Mesodermal cell (in vitro differentiated cells): ENCODE data around the gene NAA20.

ENCODE experiments used
- H3K27ac ChIP-seq: 2 replicates; pipeline ENCODE4 v1.7.0; 2013; ENCODE audit warnings: mild to moderate bottlenecking, low read depth, low read length, moderate library complexity; ENCODE audit not compliant: severe bottlenecking
- H3K36me3 ChIP-seq: 2 replicates; pipeline ENCODE4 v1.7.1; 2013; ENCODE audit warnings: mild to moderate bottlenecking, low read length, moderate library complexity; ENCODE audit not compliant: control insufficient read depth, insufficient read depth
- H3K4me1 ChIP-seq: one replicate; pipeline ENCODE4 v1.7.1; 2013; ENCODE audit warnings: mild to moderate bottlenecking, low read length; ENCODE audit not compliant: insufficient read depth, control insufficient read depth, poor library complexity, severe bottlenecking
- H3K4me3 ChIP-seq: 2 replicates; pipeline ENCODE4 v1.7.0; 2013; ENCODE audit warnings: low read length, control low read depth, mild to moderate bottlenecking; ENCODE audit not compliant: insufficient read depth, poor library complexity, severe bottlenecking; ENCODE audit errors: extremely low read depth
- H3K9me3 ChIP-seq: 2 replicates; pipeline ENCODE4 v1.7.1; 2013; ENCODE audit warnings: mild to moderate bottlenecking, low read length, moderate library complexity; ENCODE audit not compliant: control insufficient read depth
- WGBS, 2 experiments: methylation state at CpG; one replicate each; pipeline ENCODE4 v1.1.5; 2013; ENCODE audit warnings: missing lambda C conversion rate in 2 of 2; ENCODE audit not compliant: insufficient coverage in 2 of 2; 5-methylcytosine and 5-hydroxymethylcytosine counted together

NAA20 gene

DNA sequence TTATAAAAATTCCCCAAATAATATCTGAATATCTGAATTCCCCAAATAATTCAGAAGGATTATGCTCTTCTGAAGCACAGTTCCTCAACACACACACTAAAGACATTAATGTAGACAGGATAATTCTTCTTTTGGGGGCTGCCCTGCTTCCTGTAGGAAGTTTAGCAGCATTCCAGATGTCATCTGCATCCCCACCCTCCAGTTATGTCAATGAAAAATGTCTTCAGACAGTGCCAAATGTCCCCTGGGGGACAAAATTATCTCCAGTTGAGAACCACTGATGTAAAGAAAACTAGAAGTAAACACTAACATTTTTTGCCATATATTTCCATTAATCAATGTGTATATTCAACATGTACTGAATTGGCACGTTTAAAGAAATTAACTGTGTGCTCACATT, 25.9 kb upstream of the NAA20 start:
- peaks cover 51% of the 10 kb centered on the region for H3K4me1 ChIP-seq
- no peaks in the 10 kb centered on the region for H3K9me3 ChIP-seq
- H3K36me3 ChIP-seq: peaks cover 30% of the 10 kb centered on the region
- H3K4me3 ChIP-seq: no peak overlapping the region
- WGBS, 2 experiments: no CpG with 5 or more reads among the region's 1 CpG
- peak overlapping the region; percentile 98 for H3K27ac ChIP-seq

DNA sequence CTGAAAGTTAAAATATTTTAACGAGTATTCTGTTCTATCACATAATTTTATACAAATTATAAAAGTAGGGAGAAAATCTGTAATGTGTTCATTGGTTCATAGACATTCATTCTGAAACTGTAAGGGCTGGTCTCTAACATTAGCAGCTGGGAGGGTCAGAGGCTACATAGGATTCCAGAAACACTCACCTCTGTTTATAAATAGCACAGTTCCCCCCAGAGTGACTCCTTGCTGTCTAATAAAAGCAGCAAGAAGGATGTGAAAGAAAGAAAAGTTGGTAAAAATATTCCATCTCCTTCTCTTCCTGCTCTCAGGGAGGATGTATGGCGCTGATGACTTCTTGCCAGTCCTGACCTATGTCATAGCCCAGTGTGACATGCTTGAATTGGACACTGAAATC, 25.3 kb upstream of the NAA20 start:
- Histone ChIP-seq H3K9me3 (no peaks in the 10 kb centered on the region), H3K36me3 (peaks cover 30% of the 10 kb centered on the region), H3K27ac (peak overlapping the region; percentile 98), H3K4me3 (no peak overlapping the region), H3K4me1 (peaks cover 51% of the 10 kb centered on the region)
- no CpG with 5 or more reads among the region's 2 CpGs for WGBS, 2 experiments

DNA sequence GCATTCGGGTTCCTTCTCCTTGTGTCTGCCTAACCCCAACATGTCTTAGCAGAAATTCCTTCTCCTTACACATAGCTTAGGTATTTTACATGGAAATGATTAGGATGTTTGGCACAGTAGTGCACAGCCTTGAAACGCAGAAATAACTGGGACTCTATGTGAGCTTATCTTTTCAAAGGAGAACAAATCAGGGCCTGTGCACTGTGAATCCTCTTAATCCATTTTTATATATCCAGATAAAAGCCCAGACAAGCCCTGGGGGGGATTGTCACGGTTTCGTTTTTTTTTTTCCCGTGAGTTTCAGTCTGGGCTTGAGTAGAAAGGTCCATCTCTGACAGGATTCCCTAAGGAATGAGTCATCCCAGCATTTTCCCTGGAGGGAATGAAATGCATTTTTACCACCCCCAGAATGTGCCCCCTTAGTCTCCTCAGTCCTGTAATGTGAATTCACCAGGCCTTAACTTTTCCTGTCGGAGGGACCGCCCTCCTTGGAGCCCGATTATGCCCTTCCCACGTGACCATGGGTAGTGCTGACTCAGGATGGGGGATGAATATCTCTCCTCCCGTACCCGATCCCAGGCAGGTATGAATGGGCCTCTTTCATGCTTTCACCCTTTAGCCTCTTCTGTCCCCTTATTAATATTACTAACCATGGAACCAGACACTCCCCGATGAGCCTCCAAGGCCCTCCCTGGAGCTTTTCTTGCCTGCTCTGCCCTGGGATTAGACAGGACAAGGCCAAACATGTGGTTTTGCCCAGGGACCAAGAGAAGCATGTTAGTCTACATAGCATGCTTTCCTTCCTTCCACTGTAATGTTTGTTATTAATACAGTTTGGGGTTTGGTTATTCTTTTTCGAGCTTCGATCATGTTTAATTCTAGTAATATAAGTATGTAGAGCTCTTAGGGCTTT, 23.9 kb upstream of the NAA20 start:
- peak overlapping the region; percentile 9 for H3K4me3 ChIP-seq
- H3K4me1 ChIP-seq: peaks cover 51% of the 10 kb centered on the region
- peak overlapping the region; percentile 98 for H3K27ac ChIP-seq
- H3K36me3 ChIP-seq: peaks cover 34% of the 10 kb centered on the region
- 23 to 67% methylated on average over 1 to 6 of the region's 14 CpGs for WGBS, 2 experiments
- H3K9me3 ChIP-seq: no peaks in the 10 kb centered on the region

DNA sequence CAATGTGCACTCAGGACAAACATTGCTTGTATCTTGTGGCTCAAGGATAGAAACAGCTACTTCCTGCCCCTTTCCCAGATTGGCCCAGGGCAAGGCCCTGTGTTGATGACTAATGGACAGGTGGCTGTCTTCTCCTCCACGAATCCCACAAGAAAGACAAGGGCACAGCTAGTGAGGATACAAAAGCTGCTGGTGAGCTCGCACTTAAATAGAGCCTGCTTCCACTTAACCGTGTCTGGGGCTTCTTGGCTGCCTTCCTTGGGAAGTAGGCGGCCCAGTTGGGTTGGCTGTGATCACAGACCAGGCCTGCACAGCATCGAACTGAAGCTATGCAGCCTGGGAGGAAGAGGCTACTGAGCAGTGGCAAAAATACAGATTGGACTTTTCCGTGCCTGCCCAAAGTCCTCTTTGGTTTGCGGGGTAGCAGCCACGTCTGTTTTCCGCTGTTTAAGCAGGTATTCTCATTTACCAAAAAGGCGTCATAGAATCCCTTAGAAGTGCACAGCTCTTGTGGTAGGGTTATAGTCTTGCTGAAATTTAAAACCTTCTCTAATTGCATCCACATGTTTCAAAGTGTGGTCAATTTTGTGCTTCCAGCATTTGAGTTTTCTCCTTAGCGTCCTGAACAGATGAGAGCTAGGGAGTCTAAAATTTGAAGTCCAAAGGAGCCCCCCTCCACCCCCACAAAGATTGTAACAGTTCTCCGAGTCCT, 23.0 kb upstream of the NAA20 start:
- Histone ChIP-seq H3K27ac (peak overlapping the region; percentile 98), H3K4me3 (no peak overlapping the region), H3K36me3 (peaks cover 37% of the 10 kb centered on the region), H3K4me1 (peaks cover 51% of the 10 kb centered on the region), H3K9me3 (no peaks in the 10 kb centered on the region)
- WGBS, 2 experiments: 84 to 88% methylated on average over 10 of the region's 12 CpGs

GRCh38 chr20:19995220-19995863, 21.8 kb upstream of the NAA20 start:
- H3K27ac ChIP-seq: no peak overlapping the region
- WGBS, 2 experiments: 40% methylated on average over 1 of the region's 5 CpGs; no CpG with 5 or more reads in 1 of the 2 experiments
- peaks cover 45% of the 10 kb centered on the region for H3K4me1 ChIP-seq
- peaks cover 43% of the 10 kb centered on the region for H3K36me3 ChIP-seq
- H3K4me3 ChIP-seq: no peak overlapping the region
- no peaks in the 10 kb centered on the region for H3K9me3 ChIP-seq

GRCh38 chr20:19996222-19996621, 20.9 kb upstream of the NAA20 start:
- Histone ChIP-seq H3K36me3 (peaks cover 51% of the 10 kb centered on the region), H3K9me3 (no peaks in the 10 kb centered on the region), H3K27ac (no peak overlapping the region), H3K4me1 (peaks cover 36% of the 10 kb centered on the region), H3K4me3 (no peak overlapping the region)
- WGBS, 2 experiments: 89 to 100% methylated on average over 5 to 6 of the region's 8 CpGs

DNA sequence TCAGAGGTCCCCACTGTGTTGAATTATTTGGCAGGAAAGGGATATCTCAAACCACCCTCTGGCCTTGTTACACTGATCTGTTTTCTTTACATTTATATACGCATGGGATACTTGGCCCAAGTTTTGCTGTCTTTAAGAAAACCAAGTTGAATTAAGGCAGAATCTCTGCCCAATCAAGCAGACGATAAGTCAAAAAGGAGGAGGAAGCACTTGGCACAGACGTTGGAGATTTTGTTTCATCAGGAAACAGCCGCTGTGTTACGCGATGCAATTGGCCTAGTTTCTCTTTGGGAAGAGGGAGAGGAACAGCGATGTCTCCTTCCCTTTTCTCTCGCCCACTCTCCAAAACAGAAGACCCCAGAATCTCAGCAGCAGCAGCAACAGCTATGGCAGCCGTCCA, 20.2 kb upstream of the NAA20 start:
- H3K9me3 ChIP-seq: no peaks in the 10 kb centered on the region
- H3K4me1 ChIP-seq: peaks cover 29% of the 10 kb centered on the region
- H3K4me3 ChIP-seq: no peak overlapping the region
- WGBS, 2 experiments: 96 to 97% methylated on average over 7 to 8 of the region's 9 CpGs
- peaks cover 56% of the 10 kb centered on the region for H3K36me3 ChIP-seq
- H3K27ac ChIP-seq: no peak overlapping the region

DNA sequence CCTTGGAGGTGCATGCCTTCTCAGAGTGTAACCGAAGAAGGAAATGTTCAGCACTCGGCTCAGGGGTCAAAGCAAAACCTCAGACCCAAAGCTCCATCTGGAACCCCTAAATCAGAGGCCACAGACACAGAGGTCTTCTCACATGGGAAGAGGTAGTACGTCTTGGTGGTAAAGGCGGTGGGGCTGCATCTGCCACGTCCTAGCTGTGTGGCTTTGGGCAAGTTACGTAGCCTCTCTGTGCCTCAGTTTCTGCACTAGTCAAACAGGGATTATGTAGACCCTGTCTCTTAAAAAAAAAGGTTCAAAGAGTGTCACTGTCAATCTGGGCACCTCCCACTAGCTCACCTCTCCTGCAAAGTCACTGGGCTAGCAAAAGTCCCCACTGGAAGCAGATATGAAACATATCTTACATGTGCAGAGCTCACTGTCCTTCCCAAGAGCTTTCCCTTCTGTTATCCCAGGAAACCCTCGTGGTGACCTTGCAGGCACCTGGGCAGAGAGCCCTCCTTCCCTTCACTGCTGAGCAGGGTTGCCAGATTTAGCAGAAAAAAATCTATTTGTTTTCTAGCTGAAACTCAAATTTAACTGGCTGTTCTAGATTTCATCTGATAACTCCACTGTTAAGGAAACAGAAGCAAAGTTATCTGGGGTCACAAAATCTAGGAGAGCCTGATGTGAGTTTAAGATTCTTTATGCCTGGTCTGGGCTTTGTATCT, 18.0 kb upstream of the NAA20 start:
- Histone ChIP-seq H3K36me3 (peaks cover 71% of the 10 kb centered on the region), H3K4me3 (no peak overlapping the region), H3K4me1 (peaks cover 14% of the 10 kb centered on the region), H3K9me3 (no peaks in the 10 kb centered on the region), H3K27ac (no peak overlapping the region)
- 96% methylated on average over 4 of the region's 7 CpGs for WGBS, 2 experiments

GRCh38 chr20:20000211-20000968, 16.8 kb upstream of the NAA20 start:
- H3K27ac ChIP-seq: no peak overlapping the region
- 96% methylated on average over 12 to 13 of the region's 14 CpGs for WGBS, 2 experiments
- H3K4me1 ChIP-seq: peaks cover 1% of the 10 kb centered on the region
- no peaks in the 10 kb centered on the region for H3K9me3 ChIP-seq
- H3K4me3 ChIP-seq: no peak overlapping the region
- peaks cover 66% of the 10 kb centered on the region for H3K36me3 ChIP-seq
